ENCODE results near the gene RAB25.
"Not testable (repeated sequence)": the region's sequence is repeated elsewhere in the genome, so short reads cannot be mapped to it uniquely, and the experiment has no call there.

Gene RAB25

GRCh38 chr1:156071332-156071816, 10.4 kb downstream of the RAB25 start:
- not testable (repeated sequence) for H3K4me3 ChIP-seq (ENCODE audit: low read depth, low read length); H3K9ac ChIP-seq (ENCODE audit: low read depth, low read length); H3K27me3 ChIP-seq (ENCODE audit: control insufficient read depth, insufficient read depth, low read length); H3K9me3 ChIP-seq (ENCODE audit: control insufficient read depth, insufficient read depth, low read length)
- peaks cover 46% of the 10 kb centered on the region for H3K4me1 ChIP-seq (ENCODE audit: control insufficient read depth, insufficient read depth, low read length)
- H3K27ac ChIP-seq (ENCODE audit: low read depth, low read length): peak overlapping the region; percentile 5
- H3K36me3 ChIP-seq (ENCODE audit: control insufficient read depth, insufficient read depth, low read length): peaks cover 27% of the 10 kb centered on the region

- H3K4me1 ChIP-seq (ENCODE audit: control insufficient read depth, insufficient read depth, low read length): peaks cover 53% of the 10 kb centered on the region
- no peaks in the 10 kb centered on the region for H3K9me3 ChIP-seq (ENCODE audit: control insufficient read depth, insufficient read depth, low read length)
- no peak overlapping the region for H3K4me3 ChIP-seq (ENCODE audit: low read depth, low read length)
- H3K27ac ChIP-seq (ENCODE audit: low read depth, low read length): no peak overlapping the region
- H3K36me3 ChIP-seq (ENCODE audit: control insufficient read depth, insufficient read depth, low read length): peaks cover 35% of the 10 kb centered on the region
- H3K27me3 ChIP-seq (ENCODE audit: control insufficient read depth, insufficient read depth, low read length): no peaks in the 10 kb centered on the region
- H3K9ac ChIP-seq (ENCODE audit: low read depth, low read length): no peak overlapping the region
Measured at GRCh38 chr1:156072251-156072650, 11.3 kb downstream of the RAB25 start.

- Histone ChIP-seq H3K4me3 (ENCODE audit: low read depth, low read length) (no peak overlapping the region), H3K4me1 (ENCODE audit: control insufficient read depth, insufficient read depth, low read length) (peaks cover 63% of the 10 kb centered on the region)
Measured at GRCh38 chr1:156073110-156073687, 12.2 kb downstream of the RAB25 start.

GRCh38 chr1:156073740-156074139, 12.8 kb downstream of the RAB25 start:
- peaks cover 68% of the 10 kb centered on the region for H3K4me1 ChIP-seq (ENCODE audit: control insufficient read depth, insufficient read depth, low read length)
- peaks cover 38% of the 10 kb centered on the region for H3K36me3 ChIP-seq (ENCODE audit: control insufficient read depth, insufficient read depth, low read length)
- no peaks in the 10 kb centered on the region for H3K9me3 ChIP-seq (ENCODE audit: control insufficient read depth, insufficient read depth, low read length)
- no peak overlapping the region for H3K9ac ChIP-seq (ENCODE audit: low read depth, low read length)
- no peak overlapping the region for H3K27ac ChIP-seq (ENCODE audit: low read depth, low read length)
- no peak overlapping the region for H3K4me3 ChIP-seq (ENCODE audit: low read depth, low read length)
- no peaks in the 10 kb centered on the region for H3K27me3 ChIP-seq (ENCODE audit: control insufficient read depth, insufficient read depth, low read length)

More at GRCh38 chr1:156073110-156073687, 12.2 kb downstream of the RAB25 start:
- Histone ChIP-seq H3K9ac (ENCODE audit: low read depth, low read length) (no peak overlapping the region), H3K27me3 (ENCODE audit: control insufficient read depth, insufficient read depth, low read length) (no peaks in the 10 kb centered on the region), H3K36me3 (ENCODE audit: control insufficient read depth, insufficient read depth, low read length) (peaks cover 37% of the 10 kb centered on the region), H3K27ac (ENCODE audit: low read depth, low read length) (peak overlapping the region; percentile 43), H3K9me3 (ENCODE audit: control insufficient read depth, insufficient read depth, low read length) (no peaks in the 10 kb centered on the region)

GRCh38 chr1:156074661-156075060, 13.7 kb downstream of the RAB25 start:
- no peak overlapping the region for H3K9ac ChIP-seq (ENCODE audit: low read depth, low read length)
- H3K4me3 ChIP-seq (ENCODE audit: low read depth, low read length): no peak overlapping the region
- H3K27me3 ChIP-seq (ENCODE audit: control insufficient read depth, insufficient read depth, low read length): no peaks in the 10 kb centered on the region
- peak overlapping the region; percentile 84 for H3K27ac ChIP-seq (ENCODE audit: low read depth, low read length)
- H3K36me3 ChIP-seq (ENCODE audit: control insufficient read depth, insufficient read depth, low read length): peaks cover 40% of the 10 kb centered on the region
- H3K4me1 ChIP-seq (ENCODE audit: control insufficient read depth, insufficient read depth, low read length): peaks cover 74% of the 10 kb centered on the region
- no peaks in the 10 kb centered on the region for H3K9me3 ChIP-seq (ENCODE audit: control insufficient read depth, insufficient read depth, low read length)

GRCh38 chr1:156075162-156075561, 14.2 kb downstream of the RAB25 start:
- H3K4me1 ChIP-seq (ENCODE audit: control insufficient read depth, insufficient read depth, low read length): peaks cover 78% of the 10 kb centered on the region
- H3K36me3 ChIP-seq (ENCODE audit: control insufficient read depth, insufficient read depth, low read length): peaks cover 40% of the 10 kb centered on the region
- H3K4me3 ChIP-seq (ENCODE audit: low read depth, low read length): no peak overlapping the region
- no peaks in the 10 kb centered on the region for H3K27me3 ChIP-seq (ENCODE audit: control insufficient read depth, insufficient read depth, low read length)
- no peaks in the 10 kb centered on the region for H3K9me3 ChIP-seq (ENCODE audit: control insufficient read depth, insufficient read depth, low read length)
- peak overlapping the region; percentile 84 for H3K27ac ChIP-seq (ENCODE audit: low read depth, low read length)
- no peak overlapping the region for H3K9ac ChIP-seq (ENCODE audit: low read depth, low read length)

GRCh38 chr1:156075775-156076204, 14.8 kb downstream of the RAB25 start:
- Histone ChIP-seq H3K36me3 (ENCODE audit: control insufficient read depth, insufficient read depth, low read length) (peaks cover 37% of the 10 kb centered on the region), H3K4me3 (ENCODE audit: low read depth, low read length) (no peak overlapping the region), H3K27me3 (ENCODE audit: control insufficient read depth, insufficient read depth, low read length) (no peaks in the 10 kb centered on the region), H3K4me1 (ENCODE audit: control insufficient read depth, insufficient read depth, low read length) (peaks cover 78% of the 10 kb centered on the region), H3K9ac (ENCODE audit: low read depth, low read length) (no peak overlapping the region), H3K9me3 (ENCODE audit: control insufficient read depth, insufficient read depth, low read length) (no peaks in the 10 kb centered on the region), H3K27ac (ENCODE audit: low read depth, low read length) (peak overlapping the region; percentile 84)

- Histone ChIP-seq H3K27ac (ENCODE audit: low read depth, low read length) (peak overlapping the region; percentile 84), H3K4me3 (ENCODE audit: low read depth, low read length) (peak overlapping the region; percentile 13; the same call in 1 of the 2 replicates), H3K4me1 (ENCODE audit: control insufficient read depth, insufficient read depth, low read length) (peaks cover 75% of the 10 kb centered on the region), H3K9me3 (ENCODE audit: control insufficient read depth, insufficient read depth, low read length) (no peaks in the 10 kb centered on the region), H3K9ac (ENCODE audit: low read depth, low read length) (peak overlapping the region; percentile 26; the same call in 1 of the 2 replicates), H3K36me3 (ENCODE audit: control insufficient read depth, insufficient read depth, low read length) (peaks cover 37% of the 10 kb centered on the region), H3K27me3 (ENCODE audit: control insufficient read depth, insufficient read depth, low read length) (no peaks in the 10 kb centered on the region)
Measured at GRCh38 chr1:156076609-156077429, 15.9 kb downstream of the RAB25 start.

GRCh38 chr1:156077430-156077760, 16.4 kb downstream of the RAB25 start:
- Histone ChIP-seq H3K9me3 (ENCODE audit: control insufficient read depth, insufficient read depth, low read length) (no peaks in the 10 kb centered on the region), H3K4me1 (ENCODE audit: control insufficient read depth, insufficient read depth, low read length) (peaks cover 71% of the 10 kb centered on the region), H3K27me3 (ENCODE audit: control insufficient read depth, insufficient read depth, low read length) (no peaks in the 10 kb centered on the region), H3K9ac (ENCODE audit: low read depth, low read length) (peak overlapping the region; percentile 26; the same call in 1 of the 2 replicates), H3K4me3 (ENCODE audit: low read depth, low read length) (peak overlapping the region; percentile 13; the same call in 1 of the 2 replicates), H3K27ac (ENCODE audit: low read depth, low read length) (peak overlapping the region; percentile 84), H3K36me3 (ENCODE audit: control insufficient read depth, insufficient read depth, low read length) (peaks cover 37% of the 10 kb centered on the region)

- H3K9ac ChIP-seq (ENCODE audit: low read depth, low read length): no peak overlapping the region
- H3K36me3 ChIP-seq (ENCODE audit: control insufficient read depth, insufficient read depth, low read length): peaks cover 37% of the 10 kb centered on the region
- peaks cover 58% of the 10 kb centered on the region for H3K4me1 ChIP-seq (ENCODE audit: control insufficient read depth, insufficient read depth, low read length)
- no peak overlapping the region for H3K4me3 ChIP-seq (ENCODE audit: low read depth, low read length)
- no peaks in the 10 kb centered on the region for H3K27me3 ChIP-seq (ENCODE audit: control insufficient read depth, insufficient read depth, low read length)
- H3K27ac ChIP-seq (ENCODE audit: low read depth, low read length): no peak overlapping the region
- no peaks in the 10 kb centered on the region for H3K9me3 ChIP-seq (ENCODE audit: control insufficient read depth, insufficient read depth, low read length)
Measured at GRCh38 chr1:156078728-156079127, 17.8 kb downstream of the RAB25 start.

- H3K9me3 ChIP-seq (ENCODE audit: control insufficient read depth, insufficient read depth, low read length): no peaks in the 10 kb centered on the region
- H3K36me3 ChIP-seq (ENCODE audit: control insufficient read depth, insufficient read depth, low read length): peaks cover 34% of the 10 kb centered on the region
- no peaks in the 10 kb centered on the region for H3K27me3 ChIP-seq (ENCODE audit: control insufficient read depth, insufficient read depth, low read length)
- H3K4me3 ChIP-seq (ENCODE audit: low read depth, low read length): peak overlapping the region; percentile 88
- H3K9ac ChIP-seq (ENCODE audit: low read depth, low read length): no peak overlapping the region
- H3K4me1 ChIP-seq (ENCODE audit: control insufficient read depth, insufficient read depth, low read length): peaks cover 54% of the 10 kb centered on the region
- H3K27ac ChIP-seq (ENCODE audit: low read depth, low read length): peak overlapping the region; percentile 98
Measured at GRCh38 chr1:156079762-156080161, 18.8 kb downstream of the RAB25 start.
